ENCODE results near the gene PDE1C.

PDE1C gene

GRCh38 chr7:31892099-31892829 is 177.9 kb downstream of the PDE1C start:
- no peak for DNase-seq (ENCODE audit: low spot score)

GRCh38 chr7:31890766-31891165 is 179.4 kb downstream of the PDE1C start:
- DNase-seq (ENCODE audit: low spot score) = no peak

GRCh38 chr7:31890198-31890597 is 180.0 kb downstream of the PDE1C start:
- DNase-seq (ENCODE audit: low spot score) = no peak

- no peak for DNase-seq (ENCODE audit: low spot score)
These were observed 183.2 kb downstream of the PDE1C start for GRCh38 chr7:31887006-31887405.

GRCh38 chr7:31885171-31885570 is 185.0 kb downstream of the PDE1C start:
- DNase-seq (ENCODE audit: low spot score) = no peak

GRCh38 chr7:31883761-31884164 is 186.4 kb downstream of the PDE1C start:
- DNase-seq (ENCODE audit: low spot score) = no peak

- no peak for DNase-seq (ENCODE audit: low spot score)
These were observed 188.0 kb downstream of the PDE1C start for GRCh38 chr7:31882187-31882586.

- DNase-seq (ENCODE audit: low spot score) = no peak
These were observed 191.3 kb downstream of the PDE1C start for GRCh38 chr7:31878875-31879274.

- DNase-seq (ENCODE audit: low spot score) = no peak
These were observed 194.8 kb downstream of the PDE1C start for GRCh38 chr7:31875424-31875823.

GRCh38 chr7:31874631-31875386 is 195.4 kb downstream of the PDE1C start:
- DNase-seq (ENCODE audit: low spot score) = no peak

- DNase-seq (ENCODE audit: low spot score) = no peak
These were observed 196.2 kb downstream of the PDE1C start for GRCh38 chr7:31873816-31874597.

GRCh38 chr7:31872545-31873370 is 197.4 kb downstream of the PDE1C start:
- no peak for DNase-seq (ENCODE audit: low spot score)

- DNase-seq (ENCODE audit: low spot score) = no peak
These were observed 205.6 kb downstream of the PDE1C start for GRCh38 chr7:31864646-31865045.

- no peak for DNase-seq (ENCODE audit: low spot score)
These were observed 209.3 kb downstream of the PDE1C start for GRCh38 chr7:31860925-31861324.

- no peak for DNase-seq (ENCODE audit: low spot score)
These were observed 212.2 kb downstream of the PDE1C start for GRCh38 chr7:31858055-31858454.

GRCh38 chr7:31857172-31857571 is 213.0 kb downstream of the PDE1C start:
- no peak for DNase-seq (ENCODE audit: low spot score)

GRCh38 chr7:31856337-31856736 is 213.9 kb downstream of the PDE1C start:
- no peak for DNase-seq (ENCODE audit: low spot score)

GRCh38 chr7:31855530-31855929 is 214.7 kb downstream of the PDE1C start:
- no peak for DNase-seq (ENCODE audit: low spot score)

GRCh38 chr7:31853380-31853779 is 216.8 kb downstream of the PDE1C start:
- no peak for DNase-seq (ENCODE audit: low spot score)

GRCh38 chr7:31852462-31852861 is 217.7 kb downstream of the PDE1C start:
- DNase-seq (ENCODE audit: low spot score) = no peak

GRCh38 chr7:31851119-31851518 is 219.1 kb downstream of the PDE1C start:
- no peak for DNase-seq (ENCODE audit: low spot score)

GRCh38 chr7:31850601-31851000 is 219.6 kb downstream of the PDE1C start:
- no peak for DNase-seq (ENCODE audit: low spot score)

Measured in CD4-positive, alpha-beta T cell treated with Interleukin-6 at 100 ng/mL for 8 hours (primary cell).